ENCODE measurements around the gene NCKAP5L.

The NCKAP5L gene

GRCh38 chr12:49823350-49823749, 4.9 kb downstream of the NCKAP5L start:
- no peak for DNase-seq (ENCODE audit: low read depth)

GRCh38 chr12:49821373-49822287, 6.6 kb downstream of the NCKAP5L start:
- no peak for DNase-seq (ENCODE audit: low read depth)

GRCh38 chr12:49819786-49820185, 8.4 kb downstream of the NCKAP5L start:
- DNase-seq (ENCODE audit: low read depth) = no peak

GRCh38 chr12:49818241-49818895, 9.8 kb downstream of the NCKAP5L start:
- no peak for DNase-seq (ENCODE audit: low read depth)

- no peak for DNase-seq (ENCODE audit: low read depth)
These were observed 15.1 kb downstream of the NCKAP5L start for GRCh38 chr12:49813131-49813530.

- no peak for DNase-seq (ENCODE audit: low read depth)
These were observed 16.2 kb downstream of the NCKAP5L start for GRCh38 chr12:49811961-49812401.

- no peak for DNase-seq (ENCODE audit: low read depth)
These were observed 17.1 kb downstream of the NCKAP5L start for GRCh38 chr12:49811136-49811535.

GRCh38 chr12:49809906-49810389, 18.3 kb downstream of the NCKAP5L start:
- DNase-seq (ENCODE audit: low read depth) = no peak

GRCh38 chr12:49809381-49809905, 18.8 kb downstream of the NCKAP5L start:
- DNase-seq (ENCODE audit: low read depth) = no peak

GRCh38 chr12:49808686-49809380, 19.4 kb downstream of the NCKAP5L start:
- DNase-seq (ENCODE audit: low read depth) = no peak

- no peak for DNase-seq (ENCODE audit: low read depth)
These were observed 20.1 kb downstream of the NCKAP5L start for GRCh38 chr12:49807991-49808580.

- no peak for DNase-seq (ENCODE audit: low read depth)
These were observed 21.3 kb downstream of the NCKAP5L start for GRCh38 chr12:49806877-49807276.

- DNase-seq (ENCODE audit: low read depth) = no peak
These were observed 21.8 kb downstream of the NCKAP5L start for GRCh38 chr12:49806321-49806813.

GRCh38 chr12:49805409-49805808, 22.8 kb downstream of the NCKAP5L start:
- DNase-seq (ENCODE audit: low read depth) = no peak

- DNase-seq (ENCODE audit: low read depth) = no peak
These were observed 23.4 kb downstream of the NCKAP5L start for GRCh38 chr12:49804821-49805220.

GRCh38 chr12:49803693-49804450, 24.3 kb downstream of the NCKAP5L start:
- DNase-seq (ENCODE audit: low read depth) = no peak

- no peak for DNase-seq (ENCODE audit: low read depth)
These were observed 26.8 kb downstream of the NCKAP5L start for GRCh38 chr12:49801141-49802063.

GRCh38 chr12:49800421-49801140, 27.6 kb downstream of the NCKAP5L start:
- DNase-seq (ENCODE audit: low read depth) = no peak

GRCh38 chr12:49798934-49799333, 29.3 kb downstream of the NCKAP5L start:
- DNase-seq (ENCODE audit: low read depth) = no peak

Data from fibroblast of gingiva (primary cell).